HepG2 (cell line): Measurements from ENCODE around the gene ARVCF. TPM values are rescaled to one million over a fixed set of nuclear protein-coding genes. Genes with fewer than 3 reads are reported as not detected.

Experiments
- AGO2 ChIP-seq: fragments of 200-400 bp; formaldehyde crosslinking; optimal IDR thresholded peaks from 2 replicates; pipeline ENCODE3; 2017; ENCODE audit warnings: mild to moderate bottlenecking, low read depth, low read length, moderate library complexity
- CBFB ChIP-seq: sonication (generic); formaldehyde crosslinking; IDR thresholded peaks from 2 replicates; pipeline ENCODE4 v1.4.0; 2020; ENCODE audit warnings: missing genetic modification reagents
- CBX2 ChIP-seq, 2 experiments: fragments of 200-600 bp in 1 of 2; sonication (generic); formaldehyde crosslinking in 1 of 2; IDR thresholded peaks; 2 replicates each; pipeline versions ENCODE4 v1.7.0 to v1.8.1; 2018 to 2022; ENCODE audit warnings: low read depth in 2 of 2, low read length in 1 of 2, mild to moderate bottlenecking in 1 of 2, missing genetic modification reagents in 1 of 2
- ELF3 ChIP-seq: IDR thresholded peaks from 2 replicates; pipeline ENCODE4 v1.6.1; 2016; ENCODE audit warnings: missing genetic modification reagents, missing compliant biosample characterization
- FLYWCH1 ChIP-seq: sonication (generic); formaldehyde crosslinking; IDR thresholded peaks from 2 replicates; pipeline ENCODE4 v1.8.1; 2023; ENCODE audit warnings: mild to moderate bottlenecking, missing genetic modification reagents
- HNRNPK ChIP-seq: fragments of 200-400 bp; formaldehyde crosslinking; IDR thresholded peaks from 2 replicates; pipeline ENCODE4 v1.6.1; 2018; ENCODE audit warnings: low read length, low read depth, moderate library complexity, mild to moderate bottlenecking; ENCODE audit not compliant: poor library complexity, severe bottlenecking
- MEF2D ChIP-seq: sonication (generic); formaldehyde crosslinking; IDR thresholded peaks from 2 replicates; pipeline ENCODE4 v1.5.1; 2020; ENCODE audit warnings: mild to moderate bottlenecking, missing genetic modification reagents
- NAIF1 ChIP-seq: sonication (generic); formaldehyde crosslinking; IDR thresholded peaks from 2 replicates; pipeline ENCODE4 v1.5.0; 2020; ENCODE audit warnings: mild to moderate bottlenecking, missing genetic modification reagents, borderline replicate concordance
- NRL ChIP-seq: sonication (generic); formaldehyde crosslinking; IDR thresholded peaks from 2 replicates; pipeline ENCODE4 v1.5.0; 2020; ENCODE audit warnings: missing genetic modification reagents, mild to moderate bottlenecking, moderate library complexity, borderline replicate concordance
- PHF20 ChIP-seq: sonication (generic); formaldehyde crosslinking; IDR thresholded peaks from 2 replicates; pipeline ENCODE4 v1.5.0; 2020; ENCODE audit warnings: mild to moderate bottlenecking, missing genetic modification reagents
- RBM22 ChIP-seq: fragments of 200-400 bp; formaldehyde crosslinking; optimal IDR thresholded peaks from 2 replicates; pipeline ENCODE3; 2017; ENCODE audit warnings: mild to moderate bottlenecking, low read length, moderate library complexity
- YY1 ChIP-seq: IDR thresholded peaks from 2 replicates; pipeline ENCODE4 v1.6.1; 2011; ENCODE audit warnings: low read length, low read depth, moderate library complexity, mild to moderate bottlenecking; ENCODE audit not compliant: insufficient read depth, insufficient replicate concordance
- ZNF12 ChIP-seq: sonication (generic); formaldehyde crosslinking; IDR thresholded peaks from 2 replicates; pipeline ENCODE4 v1.5.0; 2020; ENCODE audit warnings: missing genetic modification reagents
- ZNF724P ChIP-seq: sonication (generic); formaldehyde crosslinking; IDR thresholded peaks from 2 replicates; pipeline ENCODE4 v1.8.0; 2022; ENCODE audit warnings: missing genetic modification reagents, borderline replicate concordance
- polyA plus RNA-seq, 8 experiments: library from polyadenylated mRNA; depleted of rRNA in 3 of 8; stranded (reverse) in 7 of 8; unstranded in 1 of 8; fragments of >200 nt; fragmentation: Illumina TruSeq in 4 of 8; extraction: Trizol in 4 of 8; gene quantifications; 2 replicates each; pipeline versions ENCODE4 v1.2.1 to v1.2.3, GENCODE V29; 2011 to 2016; ENCODE audit warnings: low read depth in 4 of 8, missing spikeins in 1 of 8, mixed read lengths in 1 of 8; ENCODE audit not compliant: insufficient read depth in 1 of 8
- total RNA-seq, 5 experiments: library from RNA; depleted of rRNA; stranded (reverse); fragments of >200 nt; fragmentation: Illumina TruSeq; extraction: Trizol; gene quantifications; 2 replicates each; pipeline ENCODE4 v1.2.3, GENCODE V29; 2016; ENCODE audit warnings: low read depth in 1 of 5
- TF ChIP-seq, protein P1 (sequence below): IDR thresholded peaks from 2 replicates; pipeline ENCODE4 v1.6.1; 2012; ENCODE audit warnings: inconsistent platforms
- TF ChIP-seq, protein P2 (sequence below): IDR thresholded peaks from 2 replicates; pipeline ENCODE4 v1.6.1; 2016; ENCODE audit warnings: low read depth, missing genetic modification reagents, missing compliant biosample characterization
- TF ChIP-seq, protein P3 (sequence below): sonication (generic); formaldehyde crosslinking; conservative IDR thresholded peaks from 2 replicates; pipeline ENCODE4 v1.8.0; 2022; ENCODE audit warnings: missing genetic modification reagents
- TF ChIP-seq, protein P4 (sequence below): sonication (generic); formaldehyde crosslinking; IDR thresholded peaks from 2 replicates; pipeline ENCODE4 v1.8.0; 2022; ENCODE audit warnings: mild to moderate bottlenecking, missing genetic modification reagents, borderline replicate concordance

ARVCF gene
- total and polyA plus RNA-seq, 2 of the 13 experiments (the other 11 are each of a cell fraction or from before 2014, with no cell fraction given) = 16.4 to 17.7 TPM

DNA sequence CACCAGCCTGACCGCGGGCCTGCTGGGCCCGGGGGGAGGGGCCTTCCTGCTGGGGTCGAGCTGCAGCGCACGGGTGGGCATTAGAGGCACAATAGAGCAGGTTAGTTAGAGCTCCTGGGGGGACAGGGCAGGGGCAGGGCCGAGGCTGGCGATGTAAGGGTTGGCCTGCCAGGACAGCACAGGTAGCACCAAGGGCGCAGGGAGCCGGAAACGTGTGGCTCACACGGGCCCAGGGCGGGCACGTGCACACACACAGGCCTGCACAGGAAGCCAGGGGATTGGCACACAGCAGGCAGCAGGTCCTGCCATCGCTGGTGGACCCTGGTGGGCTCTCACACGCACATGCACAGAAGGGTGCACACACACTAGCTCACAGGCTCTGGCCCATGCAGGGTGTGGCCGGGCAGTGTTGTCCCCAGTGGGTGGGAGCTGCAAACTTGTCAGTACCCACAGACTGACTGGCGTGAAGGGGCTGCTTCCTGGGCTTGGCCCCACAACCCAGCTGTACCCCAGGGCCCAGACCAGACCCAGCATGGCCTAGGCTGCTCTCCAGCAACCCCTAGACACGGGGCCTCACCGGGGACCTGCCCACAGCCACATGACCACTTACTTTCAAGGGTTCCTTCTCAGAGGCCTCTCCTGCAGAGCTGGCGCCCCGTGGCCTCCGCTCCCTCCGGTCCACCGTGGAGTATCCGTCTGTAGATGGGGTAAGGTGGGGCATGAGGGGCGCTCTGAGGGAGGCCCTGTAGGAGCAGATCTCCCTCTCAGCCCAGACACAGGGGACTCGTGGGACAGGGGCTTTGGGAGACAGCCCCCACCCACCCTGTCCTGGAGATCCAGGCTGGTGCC is 45.1 kb downstream of the ARVCF start (continued):
- no peak for TF ChIP-seq NAIF1 (CRISPR knock-in tag)
- TF ChIP-seq PHF20 (CRISPR knock-in tag) = peak; percentile 44; the same call in 1 of the 2 replicates
- TF ChIP-seq, protein P1, sequence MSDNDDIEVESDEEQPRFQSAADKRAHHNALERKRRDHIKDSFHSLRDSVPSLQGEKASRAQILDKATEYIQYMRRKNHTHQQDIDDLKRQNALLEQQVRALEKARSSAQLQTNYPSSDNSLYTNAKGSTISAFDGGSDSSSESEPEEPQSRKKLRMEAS = peak; percentile 43
- TF ChIP-seq CBX2 (IDR thresholded peaks at IDR 0.05; ENCODE audit: low read depth, low read length) = no peak
- TF ChIP-seq CBX2 (CRISPR knock-in tag; IDR thresholded peaks at IDR 0.05; ENCODE audit: low read depth) = peak; percentile 43; the same call in 1 of the 2 replicates
- TF ChIP-seq RBM22 = peak; percentile 49
- TF ChIP-seq AGO2 = peak; percentile 92
- TF ChIP-seq, protein P2, sequence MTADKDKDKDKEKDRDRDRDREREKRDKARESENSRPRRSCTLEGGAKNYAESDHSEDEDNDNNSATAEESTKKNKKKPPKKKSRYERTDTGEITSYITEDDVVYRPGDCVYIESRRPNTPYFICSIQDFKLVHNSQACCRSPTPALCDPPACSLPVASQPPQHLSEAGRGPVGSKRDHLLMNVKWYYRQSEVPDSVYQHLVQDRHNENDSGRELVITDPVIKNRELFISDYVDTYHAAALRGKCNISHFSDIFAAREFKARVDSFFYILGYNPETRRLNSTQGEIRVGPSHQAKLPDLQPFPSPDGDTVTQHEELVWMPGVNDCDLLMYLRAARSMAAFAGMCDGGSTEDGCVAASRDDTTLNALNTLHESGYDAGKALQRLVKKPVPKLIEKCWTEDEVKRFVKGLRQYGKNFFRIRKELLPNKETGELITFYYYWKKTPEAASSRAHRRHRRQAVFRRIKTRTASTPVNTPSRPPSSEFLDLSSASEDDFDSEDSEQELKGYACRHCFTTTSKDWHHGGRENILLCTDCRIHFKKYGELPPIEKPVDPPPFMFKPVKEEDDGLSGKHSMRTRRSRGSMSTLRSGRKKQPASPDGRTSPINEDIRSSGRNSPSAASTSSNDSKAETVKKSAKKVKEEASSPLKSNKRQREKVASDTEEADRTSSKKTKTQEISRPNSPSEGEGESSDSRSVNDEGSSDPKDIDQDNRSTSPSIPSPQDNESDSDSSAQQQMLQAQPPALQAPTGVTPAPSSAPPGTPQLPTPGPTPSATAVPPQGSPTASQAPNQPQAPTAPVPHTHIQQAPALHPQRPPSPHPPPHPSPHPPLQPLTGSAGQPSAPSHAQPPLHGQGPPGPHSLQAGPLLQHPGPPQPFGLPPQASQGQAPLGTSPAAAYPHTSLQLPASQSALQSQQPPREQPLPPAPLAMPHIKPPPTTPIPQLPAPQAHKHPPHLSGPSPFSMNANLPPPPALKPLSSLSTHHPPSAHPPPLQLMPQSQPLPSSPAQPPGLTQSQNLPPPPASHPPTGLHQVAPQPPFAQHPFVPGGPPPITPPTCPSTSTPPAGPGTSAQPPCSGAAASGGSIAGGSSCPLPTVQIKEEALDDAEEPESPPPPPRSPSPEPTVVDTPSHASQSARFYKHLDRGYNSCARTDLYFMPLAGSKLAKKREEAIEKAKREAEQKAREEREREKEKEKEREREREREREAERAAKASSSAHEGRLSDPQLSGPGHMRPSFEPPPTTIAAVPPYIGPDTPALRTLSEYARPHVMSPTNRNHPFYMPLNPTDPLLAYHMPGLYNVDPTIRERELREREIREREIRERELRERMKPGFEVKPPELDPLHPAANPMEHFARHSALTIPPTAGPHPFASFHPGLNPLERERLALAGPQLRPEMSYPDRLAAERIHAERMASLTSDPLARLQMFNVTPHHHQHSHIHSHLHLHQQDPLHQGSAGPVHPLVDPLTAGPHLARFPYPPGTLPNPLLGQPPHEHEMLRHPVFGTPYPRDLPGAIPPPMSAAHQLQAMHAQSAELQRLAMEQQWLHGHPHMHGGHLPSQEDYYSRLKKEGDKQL = 0 out of 2 replicates have a peak, but pooled peaks have one; percentile 3
- 0 out of 2 replicates have a peak, but pooled peaks have one; percentile 32 for TF ChIP-seq NRL (CRISPR knock-in tag)
- no peak for TF ChIP-seq HNRNPK
- no peak for TF ChIP-seq ZNF12 (CRISPR knock-in tag)
- no peak for TF ChIP-seq YY1
- TF ChIP-seq, protein P3, sequence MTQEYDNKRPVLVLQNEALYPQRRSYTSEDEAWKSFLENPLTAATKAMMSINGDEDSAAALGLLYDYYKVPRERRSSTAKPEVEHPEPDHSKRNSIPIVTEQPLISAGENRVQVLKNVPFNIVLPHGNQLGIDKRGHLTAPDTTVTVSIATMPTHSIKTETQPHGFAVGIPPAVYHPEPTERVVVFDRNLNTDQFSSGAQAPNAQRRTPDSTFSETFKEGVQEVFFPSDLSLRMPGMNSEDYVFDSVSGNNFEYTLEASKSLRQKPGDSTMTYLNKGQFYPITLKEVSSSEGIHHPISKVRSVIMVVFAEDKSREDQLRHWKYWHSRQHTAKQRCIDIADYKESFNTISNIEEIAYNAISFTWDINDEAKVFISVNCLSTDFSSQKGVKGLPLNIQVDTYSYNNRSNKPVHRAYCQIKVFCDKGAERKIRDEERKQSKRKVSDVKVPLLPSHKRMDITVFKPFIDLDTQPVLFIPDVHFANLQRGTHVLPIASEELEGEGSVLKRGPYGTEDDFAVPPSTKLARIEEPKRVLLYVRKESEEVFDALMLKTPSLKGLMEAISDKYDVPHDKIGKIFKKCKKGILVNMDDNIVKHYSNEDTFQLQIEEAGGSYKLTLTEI (CRISPR knock-in tag) = no peak
- no peak for TF ChIP-seq ELF3 (CRISPR knock-in tag)
- TF ChIP-seq MEF2D (CRISPR knock-in tag) = 0 out of 2 replicates have a peak, but pooled peaks have one; percentile 3
- TF ChIP-seq, protein P4, sequence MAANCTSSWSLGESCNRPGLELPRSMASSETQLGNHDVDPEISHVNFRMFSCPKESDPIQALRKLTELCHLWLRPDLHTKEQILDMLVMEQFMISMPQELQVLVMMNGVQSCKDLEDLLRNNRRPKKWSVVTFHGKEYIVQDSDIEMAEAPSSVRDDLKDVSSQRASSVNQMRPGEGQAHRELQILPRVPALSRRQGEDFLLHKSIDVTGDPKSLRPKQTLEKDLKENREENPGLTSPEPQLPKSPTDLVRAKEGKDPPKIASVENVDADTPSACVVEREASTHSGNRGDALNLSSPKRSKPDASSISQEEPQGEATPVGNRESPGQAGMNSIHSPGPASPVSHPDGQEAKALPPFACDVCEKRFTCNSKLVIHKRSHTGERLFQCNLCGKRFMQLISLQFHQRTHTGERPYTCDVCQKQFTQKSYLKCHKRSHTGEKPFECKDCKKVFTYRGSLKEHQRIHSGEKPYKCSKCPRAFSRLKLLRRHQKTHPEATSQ (CRISPR knock-in tag) = no peak
- no peak for TF ChIP-seq CBFB (CRISPR knock-in tag)
- TF ChIP-seq ZNF724P (CRISPR knock-in tag) = peak; percentile 41; the same call in 1 of the 2 replicates
- no peak for TF ChIP-seq FLYWCH1
